DND-41 (cell line): ENCODE results near the gene NUDT3.

ENCODE experiments used
- EZH2 ChIP-seq: IDR thresholded peaks from 3 replicates; pipeline ENCODE4 v1.6.1; 2012; ENCODE audit warnings: borderline replicate concordance, low read depth, mild to moderate bottlenecking, moderate library complexity, low read length, inconsistent platforms; ENCODE audit not compliant: severe bottlenecking
- TF ChIP-seq, protein P1 (sequence below): IDR thresholded peaks from 2 replicates; pipeline ENCODE4 v1.5.1; 2012; ENCODE audit warnings: borderline replicate concordance, low read length, moderate library complexity, mild to moderate bottlenecking; ENCODE audit not compliant: poor library complexity, severe bottlenecking; ENCODE audit errors: extremely low read depth

- TF ChIP-seq, protein P1, sequence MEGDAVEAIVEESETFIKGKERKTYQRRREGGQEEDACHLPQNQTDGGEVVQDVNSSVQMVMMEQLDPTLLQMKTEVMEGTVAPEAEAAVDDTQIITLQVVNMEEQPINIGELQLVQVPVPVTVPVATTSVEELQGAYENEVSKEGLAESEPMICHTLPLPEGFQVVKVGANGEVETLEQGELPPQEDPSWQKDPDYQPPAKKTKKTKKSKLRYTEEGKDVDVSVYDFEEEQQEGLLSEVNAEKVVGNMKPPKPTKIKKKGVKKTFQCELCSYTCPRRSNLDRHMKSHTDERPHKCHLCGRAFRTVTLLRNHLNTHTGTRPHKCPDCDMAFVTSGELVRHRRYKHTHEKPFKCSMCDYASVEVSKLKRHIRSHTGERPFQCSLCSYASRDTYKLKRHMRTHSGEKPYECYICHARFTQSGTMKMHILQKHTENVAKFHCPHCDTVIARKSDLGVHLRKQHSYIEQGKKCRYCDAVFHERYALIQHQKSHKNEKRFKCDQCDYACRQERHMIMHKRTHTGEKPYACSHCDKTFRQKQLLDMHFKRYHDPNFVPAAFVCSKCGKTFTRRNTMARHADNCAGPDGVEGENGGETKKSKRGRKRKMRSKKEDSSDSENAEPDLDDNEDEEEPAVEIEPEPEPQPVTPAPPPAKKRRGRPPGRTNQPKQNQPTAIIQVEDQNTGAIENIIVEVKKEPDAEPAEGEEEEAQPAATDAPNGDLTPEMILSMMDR, result no peak
- no peak for TF ChIP-seq EZH2
Measured at GRCh38 chr6:34305982-34306708, 86.3 kb downstream of the NUDT3 start.
